Ovary (tissue), 3 donors: ENCODE results near the gene CCDC154.

ENCODE experiments used
- EP300 ChIP-seq: sonication (generic); formaldehyde crosslinking; IDR thresholded peaks from one replicate; pipeline ENCODE4 v1.6.1; 2017; ENCODE audit warnings: antibody characterized with exemption
- POLR2A ChIP-seq: fragments of 450-650 bp; IDR thresholded peaks from one replicate; pipeline ENCODE4 v1.6.1; 2017; ENCODE audit warnings: antibody characterized with exemption, mild to moderate bottlenecking, moderate library complexity
- TF ChIP-seq, protein P1 (sequence below), 3 donors: fragments of 450-650 bp in 2 of 3; fragments of 200-600 bp in 1 of 3; IDR thresholded peaks; one replicate each; pipeline versions ENCODE4 v1.5.1 to v1.8.0; 2016 to 2022; ENCODE audit warnings: antibody characterized with exemption in 3 of 3, mild to moderate bottlenecking in 1 of 3
- donor health status: DM: no; HTN: no; CAD: no.

DNA sequence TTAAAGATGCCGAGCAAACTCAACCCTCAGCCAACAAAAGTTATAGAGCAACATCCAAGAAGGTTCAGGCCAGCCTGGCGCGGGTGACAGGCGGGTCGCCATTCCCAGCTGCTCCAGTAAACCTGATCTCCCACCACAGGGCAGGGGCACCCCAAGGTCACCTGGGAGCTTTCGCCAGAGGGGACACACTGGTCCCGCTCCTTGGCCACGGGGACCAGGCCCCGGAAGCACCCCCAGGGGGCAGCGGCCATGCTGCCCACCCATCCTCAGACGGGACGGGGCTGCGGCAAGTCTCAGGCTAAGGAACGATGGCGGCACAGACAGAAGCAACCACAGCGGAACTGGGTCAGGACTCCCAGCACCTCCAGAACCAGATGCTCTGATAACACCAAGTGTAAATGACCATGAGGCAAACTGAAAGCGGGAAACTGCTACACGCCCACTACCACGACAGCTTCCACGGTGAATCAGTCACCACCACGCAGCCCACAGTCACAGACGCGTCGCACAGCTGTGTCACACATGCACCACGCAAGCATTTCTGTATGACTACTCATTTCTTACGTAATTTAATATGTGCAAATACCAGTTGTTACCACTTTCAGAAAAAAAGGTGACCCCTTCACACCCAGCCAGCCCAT lies 14.1 kb upstream of the CCDC154 start:
- TF ChIP-seq, protein P1, sequence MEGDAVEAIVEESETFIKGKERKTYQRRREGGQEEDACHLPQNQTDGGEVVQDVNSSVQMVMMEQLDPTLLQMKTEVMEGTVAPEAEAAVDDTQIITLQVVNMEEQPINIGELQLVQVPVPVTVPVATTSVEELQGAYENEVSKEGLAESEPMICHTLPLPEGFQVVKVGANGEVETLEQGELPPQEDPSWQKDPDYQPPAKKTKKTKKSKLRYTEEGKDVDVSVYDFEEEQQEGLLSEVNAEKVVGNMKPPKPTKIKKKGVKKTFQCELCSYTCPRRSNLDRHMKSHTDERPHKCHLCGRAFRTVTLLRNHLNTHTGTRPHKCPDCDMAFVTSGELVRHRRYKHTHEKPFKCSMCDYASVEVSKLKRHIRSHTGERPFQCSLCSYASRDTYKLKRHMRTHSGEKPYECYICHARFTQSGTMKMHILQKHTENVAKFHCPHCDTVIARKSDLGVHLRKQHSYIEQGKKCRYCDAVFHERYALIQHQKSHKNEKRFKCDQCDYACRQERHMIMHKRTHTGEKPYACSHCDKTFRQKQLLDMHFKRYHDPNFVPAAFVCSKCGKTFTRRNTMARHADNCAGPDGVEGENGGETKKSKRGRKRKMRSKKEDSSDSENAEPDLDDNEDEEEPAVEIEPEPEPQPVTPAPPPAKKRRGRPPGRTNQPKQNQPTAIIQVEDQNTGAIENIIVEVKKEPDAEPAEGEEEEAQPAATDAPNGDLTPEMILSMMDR (IDR thresholded peaks at IDR 0.05) = no peak
- TF ChIP-seq POLR2A (no peak), EP300 (no peak)
